Measurements from ENCODE around the gene KPNA1.
"Not testable (repeated sequence)": the region's sequence is repeated elsewhere in the genome, so short reads cannot be mapped to it uniquely, and the experiment has no call there.

The KPNA1 gene

DNA sequence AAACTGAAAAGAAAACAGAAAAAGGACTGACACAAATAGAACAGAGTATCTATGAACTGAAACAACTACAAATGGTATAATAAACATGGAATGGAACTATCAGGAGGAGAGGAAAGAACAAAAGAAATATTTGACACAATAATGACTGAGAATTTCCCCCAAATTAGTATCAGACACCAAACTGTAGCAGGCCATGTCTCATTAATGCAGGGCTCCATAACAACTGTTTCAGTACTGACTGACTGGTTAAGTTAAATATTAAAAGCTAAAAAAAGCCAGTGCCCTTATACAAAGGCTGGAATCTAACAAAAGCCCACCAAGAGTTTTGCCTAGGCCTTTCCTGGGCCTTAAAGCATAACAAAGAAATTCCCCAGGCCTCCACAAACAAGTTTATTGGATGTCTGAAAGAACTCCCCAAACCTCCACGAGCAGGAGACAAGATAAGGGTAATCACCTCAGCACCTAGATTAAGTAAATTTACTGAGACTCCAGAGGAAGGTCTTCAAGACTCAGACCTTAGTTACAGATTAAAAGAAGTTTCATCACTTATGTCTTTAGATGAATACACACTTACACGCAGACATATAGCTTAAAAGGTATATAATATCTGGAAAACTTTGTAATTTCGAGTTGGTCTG is 45.7 kb downstream of the KPNA1 start:
- DNase-seq = no peak

DNA sequence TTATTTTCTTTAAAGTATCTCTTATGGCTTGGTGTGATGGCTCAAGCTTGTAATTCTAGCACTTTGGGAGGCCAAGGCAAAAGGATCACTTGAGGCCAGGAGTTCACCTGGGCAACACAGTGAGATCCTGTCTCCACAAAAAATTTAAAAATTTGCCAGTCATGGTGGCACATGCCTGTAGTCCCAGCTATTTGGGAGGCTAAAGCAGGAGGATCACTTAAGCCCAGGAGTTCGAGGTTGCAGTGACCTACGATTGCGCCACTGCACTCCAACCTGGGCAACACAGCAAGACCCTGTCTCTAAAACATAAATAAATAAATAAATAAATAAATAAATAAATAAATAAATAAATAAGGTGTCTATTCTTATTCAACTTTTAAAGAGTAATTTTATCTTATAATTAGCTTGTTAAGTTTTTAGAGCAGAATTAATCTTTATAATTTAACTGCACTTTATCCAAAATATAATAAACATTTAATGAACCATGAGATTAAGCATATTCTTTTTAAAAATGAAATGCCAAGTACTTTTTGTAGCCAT is 48.0 kb downstream of the KPNA1 start:
- DNase-seq = no peak

DNA sequence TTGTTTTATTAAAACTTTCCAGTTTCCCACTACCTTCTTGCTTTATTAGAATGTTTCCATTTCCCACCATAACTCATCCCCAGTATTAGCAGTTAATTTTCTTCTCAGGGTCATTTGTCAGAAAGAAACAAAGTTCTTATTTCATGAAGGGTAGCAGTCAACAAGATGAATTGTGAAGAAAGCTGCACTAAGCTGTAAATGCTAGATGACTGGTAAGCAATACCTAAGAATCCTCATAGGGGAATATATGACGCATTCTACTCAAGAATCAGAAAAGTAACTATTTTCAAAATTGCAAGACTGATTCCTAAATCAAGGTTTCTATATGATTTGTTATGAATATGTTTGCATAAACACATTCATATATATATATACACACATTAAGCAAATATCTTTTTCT is 50.1 kb downstream of the KPNA1 start:
- DNase-seq = no peak

DNA sequence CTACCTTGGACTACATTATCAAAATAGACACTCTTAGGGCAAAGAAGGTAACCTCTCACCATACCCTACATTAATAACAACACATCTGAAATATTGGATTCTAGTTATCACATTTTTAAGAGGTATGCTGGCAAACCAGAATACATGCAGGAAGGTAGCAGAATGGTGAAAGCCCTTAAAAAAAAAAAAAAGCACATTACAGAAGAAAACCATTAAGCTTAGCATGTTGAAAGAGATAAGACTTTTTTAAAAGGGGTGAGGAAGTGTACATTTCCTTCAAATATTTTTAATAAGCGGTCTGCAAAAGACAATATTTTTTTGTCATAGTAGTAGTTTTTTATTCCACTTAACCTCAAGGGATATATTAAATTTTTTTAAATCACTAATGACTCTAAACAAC is 52.3 kb downstream of the KPNA1 start:
- DNase-seq = no peak

DNA sequence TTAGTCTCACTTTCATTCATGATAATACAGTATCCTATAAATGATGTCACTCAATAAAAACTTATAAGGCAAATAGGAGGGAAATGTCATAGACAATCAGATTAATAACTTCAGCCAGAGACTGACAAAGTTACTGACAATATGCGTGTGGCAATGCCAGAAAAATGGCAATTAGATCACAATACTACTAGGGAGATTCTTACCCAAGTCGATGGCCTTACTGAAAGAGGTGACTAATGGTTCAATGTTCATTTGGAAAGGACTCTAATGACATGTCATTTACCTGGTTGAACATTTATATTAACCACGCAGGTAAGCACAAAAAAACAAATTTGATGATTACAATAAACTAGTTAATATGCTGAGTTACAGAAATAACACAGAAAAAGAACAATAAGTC is 52.9 kb downstream of the KPNA1 start:
- DNase-seq = no peak

DNA sequence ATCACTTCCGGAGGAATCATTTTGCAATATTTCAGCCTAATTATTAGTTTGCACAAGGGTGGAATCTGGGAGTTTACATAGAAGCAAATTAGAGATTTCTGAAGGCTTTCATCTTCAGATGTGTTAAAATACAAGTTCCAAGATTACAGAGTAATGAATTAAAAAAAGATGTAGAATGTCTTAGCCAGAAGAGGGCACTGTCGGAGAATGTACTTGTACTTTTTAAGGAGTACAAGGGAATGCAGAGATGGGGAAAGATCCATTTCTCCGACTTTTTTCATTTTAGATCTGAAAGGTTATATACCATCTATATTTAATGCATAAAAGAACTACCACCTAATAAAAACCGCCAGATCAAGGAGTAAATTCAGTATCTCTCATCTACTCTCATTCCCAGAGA is 55.7 kb downstream of the KPNA1 start:
- peak; percentile 24 for DNase-seq

DNA sequence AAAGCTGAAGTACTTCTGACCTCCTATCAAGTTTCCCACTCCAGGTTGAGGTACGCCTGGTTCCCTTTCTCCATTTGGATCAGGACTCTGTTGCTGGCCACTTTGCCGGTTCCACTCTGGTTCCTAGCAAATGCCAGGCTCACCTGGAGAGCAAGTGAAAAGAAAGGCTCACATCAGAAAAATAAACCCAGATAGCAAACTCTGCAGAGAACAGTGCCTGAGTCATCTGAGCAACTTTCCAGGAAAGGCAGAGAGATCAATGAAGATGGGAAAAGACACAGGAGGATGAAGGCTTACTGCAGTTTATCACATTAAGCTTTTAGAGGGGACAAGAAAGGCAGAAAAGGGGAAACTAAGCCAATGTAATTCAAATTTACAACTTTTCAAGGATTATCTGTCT is 57.0 kb downstream of the KPNA1 start:
- no peak for DNase-seq

DNA sequence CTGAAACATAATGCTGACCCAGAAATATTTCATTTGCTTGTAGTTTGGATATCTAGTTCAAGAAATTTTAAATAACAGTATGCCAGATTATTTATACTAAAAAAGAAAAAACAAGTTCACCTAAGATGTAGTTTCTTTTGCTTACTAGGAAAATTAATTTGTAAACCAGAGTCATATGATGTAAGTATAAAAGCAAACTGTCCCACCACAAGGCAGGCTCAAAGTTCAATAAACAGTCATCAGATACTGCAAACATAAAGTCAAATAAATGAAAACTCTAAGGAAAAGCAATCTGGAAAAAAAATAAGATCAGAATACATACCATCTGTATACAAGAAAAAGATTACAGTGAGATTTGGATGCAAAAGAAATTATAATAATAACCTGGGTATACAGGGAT is 58.7 kb downstream of the KPNA1 start:
- no peak for DNase-seq

DNA sequence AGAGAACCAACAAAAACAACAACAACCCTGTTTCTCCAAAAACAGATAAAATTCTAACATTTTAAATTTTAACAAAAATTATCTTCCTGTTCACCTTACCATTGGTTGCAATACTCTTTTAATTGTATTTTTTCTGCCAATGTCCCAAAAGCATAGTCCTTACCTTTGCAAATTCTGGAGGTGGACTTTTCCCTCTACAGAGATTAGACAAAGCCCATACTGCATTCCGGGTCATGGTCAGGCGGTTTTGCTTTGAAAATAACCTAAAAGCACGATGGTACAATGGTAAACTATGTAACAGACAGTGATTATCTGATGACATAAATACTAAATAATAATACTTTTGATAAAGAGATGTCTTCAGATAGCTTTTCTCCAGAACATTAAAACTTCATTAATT is 63.4 kb downstream of the KPNA1 start:
- DNase-seq = no peak

DNA sequence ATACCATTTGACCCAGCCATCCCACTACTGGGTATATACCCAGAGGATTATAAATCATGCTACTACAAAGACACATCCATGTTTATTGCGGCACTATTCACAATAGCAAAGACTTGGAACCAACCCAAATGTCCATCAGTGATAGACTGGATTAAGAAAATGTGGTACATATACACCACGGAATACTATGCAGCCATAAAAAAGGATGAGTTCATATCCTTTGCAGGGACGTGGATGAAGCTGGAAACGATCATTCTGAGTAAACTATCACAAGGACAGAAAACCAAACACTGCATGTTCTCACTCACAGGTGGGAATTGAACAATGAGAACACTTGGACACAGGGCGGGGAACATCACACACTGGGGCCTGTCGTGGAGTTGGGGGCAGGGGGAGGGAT is 66.5 kb downstream of the KPNA1 start:
- not testable (repeated sequence) for DNase-seq

DNA sequence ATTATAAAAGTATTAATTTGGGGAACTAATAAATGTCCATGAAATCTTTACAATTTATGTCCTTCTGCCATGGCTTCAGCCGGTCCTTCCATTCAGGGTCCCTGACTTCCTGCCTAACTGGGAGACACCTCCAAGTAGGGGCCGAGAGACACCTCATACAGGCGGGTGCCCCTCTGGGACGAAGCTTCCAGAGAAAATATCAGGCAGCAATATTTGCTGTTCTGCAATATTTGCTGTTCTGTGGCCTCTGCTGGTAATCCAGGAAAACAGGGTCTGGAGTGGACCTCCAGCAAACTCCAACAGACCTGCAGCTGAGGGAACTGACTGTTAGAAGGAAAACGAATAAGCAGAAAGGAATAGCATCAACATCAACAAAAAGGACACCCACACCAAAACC is 70.2 kb downstream of the KPNA1 start:
- DNase-seq = not testable (repeated sequence)

DNA sequence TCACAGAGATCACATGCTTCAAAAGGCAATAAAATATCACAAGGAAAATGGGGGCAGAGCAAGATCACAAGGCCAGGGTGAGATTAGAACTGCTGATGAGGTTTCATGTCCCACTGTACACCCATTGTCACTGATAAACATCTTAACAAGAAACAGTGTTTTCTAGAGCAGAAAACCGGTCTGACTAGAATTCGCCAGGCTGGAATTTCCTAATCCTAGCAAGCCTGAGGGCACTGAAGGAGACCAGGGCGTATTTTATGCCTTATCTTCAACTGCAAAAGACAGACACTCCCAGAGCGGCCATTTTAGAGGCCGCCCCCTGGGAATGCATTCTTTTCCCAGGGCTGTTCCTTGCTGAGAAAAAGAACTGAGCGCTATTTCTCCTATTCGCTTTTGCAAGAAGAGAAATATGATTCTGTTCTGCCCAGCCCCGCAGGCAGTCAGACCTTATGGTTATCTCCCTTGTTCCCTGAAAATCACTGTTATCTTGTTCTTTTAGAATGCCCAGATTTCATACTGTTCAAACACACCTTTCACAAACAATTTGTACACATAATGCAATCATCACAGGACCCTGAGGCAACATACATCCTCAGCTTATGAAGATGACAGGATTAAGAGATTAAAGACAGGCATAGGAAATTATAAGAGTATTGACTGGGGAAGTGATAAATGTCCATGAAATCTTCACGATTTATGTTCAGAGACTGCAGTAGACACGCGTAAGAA is 70.8 kb downstream of the KPNA1 start:
- DNase-seq = not testable (repeated sequence)

DNA sequence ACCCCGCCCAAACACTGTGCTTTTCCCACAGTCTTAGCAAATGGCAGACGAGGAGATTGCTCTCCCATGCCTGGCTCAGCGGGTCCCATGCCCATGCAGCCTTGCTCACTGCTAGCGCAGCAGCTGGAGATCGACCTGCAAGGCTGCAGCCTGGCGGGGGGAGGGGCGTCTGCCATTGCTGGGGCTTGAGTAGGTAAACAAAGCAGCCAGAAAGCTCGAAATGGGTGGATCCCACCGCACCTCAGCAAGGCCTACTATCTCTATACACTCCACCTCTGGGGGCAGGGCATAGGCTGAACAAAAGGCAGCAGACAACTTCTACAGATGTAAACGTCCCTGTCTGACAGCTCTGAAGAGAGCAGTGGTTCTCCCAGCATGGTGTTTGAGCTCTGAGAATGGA is 71.6 kb downstream of the KPNA1 start:
- no peak for DNase-seq

DNA sequence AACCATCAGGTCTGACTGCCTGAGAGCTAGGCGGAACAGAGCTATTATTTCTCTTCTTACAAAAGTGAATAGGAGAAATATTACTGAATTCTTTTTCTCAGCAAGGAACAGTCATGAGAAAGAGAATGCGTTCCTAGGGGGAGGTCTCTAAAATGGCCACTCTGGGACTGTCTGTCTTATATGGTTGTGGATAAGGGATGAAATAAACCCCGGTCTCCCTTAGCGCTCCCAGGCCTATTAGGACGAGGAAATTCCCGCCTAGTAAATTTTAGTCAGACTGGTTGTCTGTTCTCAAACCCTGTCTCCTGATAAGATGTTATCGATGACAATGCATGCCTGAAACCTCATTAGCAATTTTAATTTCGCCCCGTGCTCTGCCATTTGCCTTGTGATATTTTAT is 78.8 kb downstream of the KPNA1 start:
- DNase-seq = no peak

DNA sequence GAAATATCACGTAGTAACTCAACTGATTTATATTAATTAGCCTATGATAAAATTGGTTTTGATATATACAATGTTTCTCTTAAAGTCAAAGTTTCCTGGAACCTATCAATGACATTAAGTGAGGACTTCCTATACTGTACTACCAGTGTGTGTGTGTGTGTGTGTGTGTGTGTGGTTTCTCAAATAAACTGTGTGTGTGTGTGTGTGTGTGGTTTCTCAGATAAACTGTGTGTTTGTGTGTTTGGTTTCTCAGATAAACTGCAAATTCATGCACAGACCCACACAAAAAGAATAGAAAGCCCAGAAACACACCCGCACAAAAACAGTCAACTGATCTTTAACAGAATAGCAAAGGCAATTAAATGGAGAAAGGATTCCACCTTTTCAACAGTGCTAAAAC is 84.4 kb downstream of the KPNA1 start:
- DNase-seq = no peak

DNA sequence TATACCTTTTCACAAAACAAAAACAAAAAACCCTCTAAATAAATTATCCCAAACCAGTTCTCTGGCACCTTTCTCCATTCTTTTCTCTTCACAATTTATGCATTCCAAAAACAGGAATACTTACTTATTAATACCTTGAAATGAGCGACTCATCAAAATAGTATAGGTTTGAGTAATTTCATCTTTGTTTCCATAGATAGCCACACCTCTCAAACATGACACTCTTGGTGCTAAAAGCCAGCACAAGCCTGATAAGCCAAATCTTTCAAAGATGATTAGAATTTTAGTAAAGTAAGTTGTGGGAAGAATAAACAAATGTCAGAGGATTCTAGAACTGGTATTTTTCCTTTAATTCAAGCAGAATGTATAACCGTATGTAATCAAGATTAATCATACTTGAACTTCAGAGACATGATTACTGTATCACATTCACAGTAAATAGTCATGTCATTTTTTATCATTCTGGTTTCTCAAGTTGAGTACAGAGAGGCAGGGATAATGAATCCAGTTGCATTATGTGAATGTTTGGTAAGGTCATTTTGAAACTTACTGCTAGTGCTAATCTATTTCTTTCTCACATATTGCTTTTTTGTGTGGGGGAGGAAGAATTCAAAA is 86.8 kb downstream of the KPNA1 start:
- no peak for DNase-seq

DNA sequence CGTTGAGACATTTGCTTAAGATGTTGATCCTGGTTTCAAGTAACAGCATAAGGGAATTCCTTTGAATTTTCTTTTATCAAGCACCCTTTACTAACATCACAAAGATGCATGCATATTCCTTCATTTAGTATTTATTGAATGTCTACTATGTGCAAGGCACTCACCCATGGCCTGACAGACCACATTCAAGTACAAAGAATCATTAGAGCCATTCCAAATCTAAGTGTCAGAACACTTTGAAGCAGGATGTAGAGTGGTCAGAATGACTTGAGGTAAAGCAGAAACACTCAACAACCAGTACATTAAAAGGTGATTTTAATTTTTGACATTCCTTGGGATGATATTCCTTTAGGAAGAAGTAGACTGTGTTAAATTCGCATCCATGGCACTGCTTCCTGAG is 92.9 kb downstream of the KPNA1 start:
- no peak for DNase-seq

DNA sequence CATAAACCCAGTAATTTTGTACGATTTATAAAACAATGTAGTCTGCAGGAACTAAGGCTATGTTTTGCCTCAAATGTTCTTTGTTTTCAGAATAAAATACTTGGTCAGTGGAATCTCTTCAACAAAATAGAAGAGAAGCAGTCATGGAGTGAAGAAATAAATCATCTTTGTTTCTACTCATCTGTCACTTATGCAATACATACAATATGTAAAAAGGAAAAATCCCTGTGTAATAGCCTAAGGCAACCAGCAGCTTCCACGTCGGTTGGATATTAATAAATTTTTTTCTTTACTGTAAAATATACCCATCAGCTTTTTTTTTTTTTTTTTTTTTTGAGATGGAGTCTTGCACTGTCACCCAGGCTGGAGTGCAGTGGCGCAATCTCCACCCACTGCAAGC is 93.6 kb downstream of the KPNA1 start:
- DNase-seq = no peak

DNA sequence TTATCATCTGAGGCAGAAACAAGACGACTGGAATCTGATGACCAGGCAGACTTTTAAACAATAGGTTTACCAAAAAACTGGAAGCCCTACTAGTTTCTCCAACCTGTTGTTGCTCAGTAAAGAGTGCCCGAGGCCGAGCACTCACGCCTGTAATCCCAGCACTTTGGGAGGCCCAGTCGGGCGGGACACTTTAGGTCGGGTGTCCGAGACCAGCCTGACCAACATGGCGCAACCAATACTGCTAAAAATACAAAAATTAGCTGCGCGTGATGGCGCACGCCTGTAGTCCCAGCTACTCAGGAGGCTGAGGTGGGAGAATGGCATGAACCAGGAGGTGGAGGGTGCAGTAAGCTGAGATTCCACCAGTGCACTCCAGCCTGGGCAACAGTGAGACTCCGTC is 97.8 kb downstream of the KPNA1 start:
- no peak for DNase-seq

DNA sequence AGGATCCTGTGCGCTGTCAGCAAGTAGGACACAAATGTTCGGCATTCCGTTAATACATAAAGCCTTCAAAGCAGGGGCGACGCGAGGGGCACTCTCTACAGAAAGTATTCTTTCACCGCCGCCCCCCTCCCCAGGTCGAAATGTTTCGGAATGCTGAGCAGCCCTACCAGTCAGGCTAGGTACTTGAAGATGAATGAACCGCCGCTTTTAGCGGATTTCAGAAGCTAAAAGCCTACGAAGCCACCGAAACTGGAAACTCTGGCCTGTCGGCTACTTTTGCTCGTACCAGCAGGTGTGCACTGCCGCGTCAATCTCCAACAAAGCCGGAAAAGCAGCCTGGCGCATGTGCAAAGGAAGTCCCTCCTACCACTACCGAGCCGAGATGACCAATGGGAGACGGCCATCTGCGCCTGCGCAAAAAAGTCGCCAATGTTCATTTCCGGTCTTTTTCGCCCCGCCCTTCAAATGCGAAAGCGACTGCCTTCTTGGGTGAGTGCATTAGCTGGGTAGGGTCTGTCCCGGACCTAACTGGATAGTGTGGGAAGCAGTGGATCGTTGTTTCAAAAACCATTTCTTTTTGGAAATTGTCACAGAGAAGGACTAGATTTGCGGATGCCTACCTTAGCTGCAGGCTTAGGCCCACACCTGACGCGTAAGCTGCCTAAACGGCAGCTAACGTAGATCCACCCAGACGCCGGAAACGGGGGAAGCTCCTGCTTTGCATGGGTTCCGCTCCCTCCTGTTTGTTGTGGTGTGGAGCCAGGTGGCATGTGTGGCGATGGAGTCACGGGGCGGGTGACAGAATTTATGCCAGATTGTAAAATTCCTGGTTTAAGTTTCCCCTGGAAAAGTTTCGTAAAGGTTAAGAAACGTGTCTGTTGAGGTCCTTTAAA is 98.7 kb downstream of the KPNA1 start, which contains the start of gene WDR5B:
WDR5B (minus strand) TSS at position 301 of the 893 bp plus-strand sequence. CDS start 534 bp downstream, outside the sequence.
- no peak for DNase-seq

DNA sequence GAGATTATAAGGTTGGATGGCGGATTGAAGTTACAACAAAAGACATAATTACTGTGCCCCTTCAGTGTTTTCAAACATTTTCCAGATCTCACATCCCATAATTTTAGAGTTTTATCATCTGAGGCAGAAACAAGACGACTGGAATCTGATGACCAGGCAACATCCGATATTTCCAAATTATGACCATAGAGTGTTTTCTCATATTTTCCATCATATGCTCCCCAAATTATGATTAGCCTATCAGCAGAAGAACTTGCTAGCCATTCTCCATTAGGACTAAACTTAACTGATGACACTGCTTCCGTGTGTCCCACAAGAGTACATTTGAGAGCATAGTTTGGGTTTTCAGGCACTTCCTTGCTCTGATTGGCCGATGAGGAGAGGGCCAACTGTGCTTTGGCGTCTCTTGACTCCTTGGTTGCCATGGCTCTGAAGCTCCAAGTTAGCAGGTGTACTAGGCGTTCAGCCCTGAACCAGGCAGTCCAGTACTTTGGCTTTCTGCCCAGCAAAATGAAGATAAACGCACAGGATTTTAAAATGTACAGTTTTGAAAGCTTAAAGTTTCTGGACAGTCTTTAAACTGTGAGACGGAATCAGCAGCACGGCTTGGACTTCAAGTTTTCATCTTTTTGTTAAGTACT is 99.5 kb downstream of the KPNA1 start:
- no peak for DNase-seq

DNA sequence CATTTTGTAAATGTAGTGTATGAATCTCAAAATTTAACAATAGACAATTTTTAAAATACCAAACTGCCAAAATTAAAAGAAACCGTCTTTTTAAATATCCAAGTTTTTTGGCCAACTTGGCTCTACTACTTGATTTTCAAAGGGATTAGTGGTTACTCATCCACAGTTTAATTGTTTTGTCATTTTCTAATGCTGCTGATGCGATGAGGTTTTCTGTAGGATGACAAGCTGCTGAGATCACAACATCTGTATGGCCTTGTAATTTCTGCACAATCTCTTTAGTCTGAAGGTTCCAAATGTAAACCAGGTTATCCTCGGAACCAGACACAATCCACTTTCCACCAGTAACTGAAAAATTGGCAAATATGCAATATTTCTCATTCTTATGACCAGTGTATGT is 100.3 kb downstream of the KPNA1 start:
- no peak for DNase-seq

DNA sequence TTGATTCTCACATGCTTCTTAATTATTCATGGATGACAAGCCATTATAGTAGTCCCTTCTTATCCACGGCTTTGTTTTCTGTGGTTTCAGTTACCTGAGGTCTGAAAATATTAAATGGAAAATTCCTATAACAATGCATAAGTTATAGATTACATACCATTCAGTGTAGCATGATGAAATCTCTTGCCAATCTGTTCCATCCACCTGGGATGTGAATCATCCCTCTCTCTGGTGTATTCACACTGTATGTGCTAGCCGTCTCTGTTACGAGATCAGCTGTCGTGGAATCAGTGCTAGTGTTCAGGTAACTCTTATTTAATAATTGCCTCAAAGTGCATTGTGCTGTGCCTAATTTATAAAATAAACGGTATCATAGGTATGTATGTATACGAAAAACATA is 104.1 kb downstream of the KPNA1 start:
- no peak for DNase-seq

Measured in NCI-H2227 treated with DMSO at 0.1 percent for 48 hours (cell line).